ENCODE results near the gene TIMM22. TPM values are rescaled to one million over a fixed set of nuclear protein-coding genes. Genes with fewer than 3 reads are reported as not detected.

Gene TIMM22
- total and polyA plus RNA-seq, 8 donors, result 0.29 to 22.6 (median 8.7) TPM

GRCh38 chr17:1049446-1050225 is 52.7 kb downstream of the TIMM22 start:
- Histone ChIP-seq H3K4me3 (no peak overlapping the region), H3K4me1 (peaks cover 0 to 24% (median 12%) of the 10 kb centered on the region in 4 donors), H3K27ac (no peak overlapping the region), H3K9me3 (no peaks in the 10 kb centered on the region), H3K27me3 (no peaks in the 10 kb centered on the region), H3K36me3 (peaks cover 16 to 82% (median 69%) of the 10 kb centered on the region in 4 donors)
- WGBS, 5 donors, result 87 to 93% (median 91%) methylated on average over 26 to 28 of the region's 28 CpGs
- no peak for TF ChIP-seq EP300 (IDR thresholded peaks at IDR 0.05)
- TF ChIP-seq CTCF (IDR thresholded peaks at IDR 0.05), result no peak
- no peak for TF ChIP-seq POLR2A (IDR thresholded peaks at IDR 0.05)
- TF ChIP-seq POLR2AphosphoS5 (IDR thresholded peaks at IDR 0.05), result no peak
- intact Hi-C loops (cut with DNase I; ENCODE audit: low total_unique reads), result loop anchor here (10.0 kb wide), 1 partner anchor 45 kb away; no protein-coding TSS in a partner anchor
- DNase-seq, result no peak

- TF ChIP-seq POLR2AphosphoS5 (IDR thresholded peaks at IDR 0.05) (no peak), EP300 (IDR thresholded peaks at IDR 0.05) (no peak), CTCF (IDR thresholded peaks at IDR 0.05) (no peak), POLR2A (IDR thresholded peaks at IDR 0.05) (no peak)
- 77 to 87% (median 81%) methylated on average over 16 to 22 of the region's 22 CpGs for WGBS, 5 donors
Measured at GRCh38 chr17:1050246-1050995, 53.5 kb downstream of the TIMM22 start.

GRCh38 chr17:1050996-1051925 is 54.3 kb downstream of the TIMM22 start:
- Histone ChIP-seq H3K9me3 (no peaks in the 10 kb centered on the region), H3K36me3 (peaks cover 27 to 81% (median 74%) of the 10 kb centered on the region in 4 donors), H3K27ac (no peak overlapping the region), H3K4me3 (no peak overlapping the region), H3K27me3 (no peaks in the 10 kb centered on the region), H3K4me1 (peaks cover 0 to 24% (median 12%) of the 10 kb centered on the region in 4 donors)
- intact Hi-C loops (cut with DNase I; ENCODE audit: low total_unique reads), result loop anchor here (10.0 kb wide), 1 partner anchor 46 kb away; no protein-coding TSS in a partner anchor
- DNase-seq, result no peak
- 85 to 92% (median 85%) methylated on average over 27 to 33 of the region's 33 CpGs for WGBS, 5 donors
- TF ChIP-seq CTCF (IDR thresholded peaks at IDR 0.05), result no peak

More at GRCh38 chr17:1050246-1050995, 53.5 kb downstream of the TIMM22 start:
- H3K36me3 ChIP-seq, result peaks cover 22 to 82% (median 71%) of the 10 kb centered on the region in 4 donors
- no peak overlapping the region for H3K4me3 ChIP-seq
- peaks cover 0 to 24% (median 12%) of the 10 kb centered on the region in 4 donors for H3K4me1 ChIP-seq
- no peaks in the 10 kb centered on the region for H3K27me3 ChIP-seq
- intact Hi-C loops (cut with DNase I; ENCODE audit: low total_unique reads), result loop anchor here (10.0 kb wide), 1 partner anchor 46 kb away; no protein-coding TSS in a partner anchor
- no peak for DNase-seq
- H3K27ac ChIP-seq, result no peak overlapping the region
- no peaks in the 10 kb centered on the region for H3K9me3 ChIP-seq

Small RNA genes within 50 kb of the gene (small RNA-seq; reads per million reads assigned to genes)
- gene MIR3183, result 0 reads per million in 4 donors

Other genes with a start within 250 kb of the TIMM22 start
- gene GEMIN4, start 244.9 kb upstream of the TIMM22 start, total RNA-seq, result 10 to 100 TPM in 3 of 5 donors, 1 to 10 TPM in 2; 8.2 to 92.4 (median 21.4) TPM
- 10 to 100 TPM in 1 of 3 donors, 1 to 10 TPM in 2; 5.7 to 11.1 (median 7.8) TPM for gene GEMIN4, start 244.9 kb upstream of the TIMM22 start, polyA plus RNA-seq
- gene GLOD4, start 214.8 kb upstream of the TIMM22 start, total RNA-seq, result 100 to 1,000 TPM in 3 of 5 donors, 10 to 100 TPM in 1, 1 to 10 TPM in 1; 6.4 to 213 (median 104) TPM
- 10 to 100 TPM; 38.4 to 91.2 (median 82.1) TPM for gene GLOD4, start 214.8 kb upstream of the TIMM22 start, polyA plus RNA-seq
- gene MRM3, start 214.8 kb upstream of the TIMM22 start, total RNA-seq, result 10 to 100 TPM; 12.2 to 69.2 (median 39.1) TPM
- gene MRM3, start 214.8 kb upstream of the TIMM22 start, polyA plus RNA-seq, result 10 to 100 TPM; 11.2 to 16.6 (median 15.2) TPM
- gene NXN, start 17.4 kb upstream of the TIMM22 start, total RNA-seq, result 10 to 100 TPM; 21.0 to 47.8 (median 26.9) TPM
- 10 to 100 TPM; 17.9 to 33.8 (median 23.2) TPM for gene NXN, start 17.4 kb upstream of the TIMM22 start, polyA plus RNA-seq
- 1,000 to 10,000 TPM in 1 of 5 donors, 100 to 1,000 TPM in 2, 10 to 100 TPM in 2; 65.5 to 1,523 (median 142) TPM for gene ABR, start 182.9 kb downstream of the TIMM22 start, total RNA-seq
- gene ABR, start 182.9 kb downstream of the TIMM22 start, polyA plus RNA-seq, result 10 to 100 TPM; 28.3 to 41.2 (median 40.0) TPM

Data from stomach (tissue), 9 donors.